Camera-type eye (tissue), 1 donor: Measurements from ENCODE around the gene SF3B6. TPM values are rescaled to one million over a fixed set of nuclear protein-coding genes. Genes with fewer than 3 reads are reported as not detected.

Experiments
- total RNA-seq: library from RNA; depleted of rRNA; stranded (reverse); fragments of >200 nt; gene quantifications from one replicate; pipeline ENCODE4 v1.2.3, GENCODE V29; 2014

SF3B6 gene
- 90.4 TPM for total RNA-seq

GRCh38 chr2:24075915-24076848 is at the start of gene SF3B6:
Gene SF3B6 (minus strand): TSS chr2:24076326. CDS start chr2:24076229, 97 bp downstream.

GRCh38 chr2:24123195-24123921 is 47.2 kb upstream of the SF3B6 start, which contains the start of the genes FAM228B and PFN4:
Gene FAM228B (plus strand): TSS chr2:24123469. CDS start chr2:24124362, 893 bp downstream.
Gene PFN4 (minus strand): TSS chr2:24123334. CDS start chr2:24122535, 799 bp downstream.

GRCh38 chr2:24084386-24085199 is 8.5 kb upstream of the SF3B6 start, which contains the start of gene TP53I3:
Gene TP53I3 (minus strand): TSS chr2:24084834. CDS start chr2:24084326, 508 bp downstream.

GRCh38 chr2:24049485-24050021 is 26.6 kb downstream of the SF3B6 start, which contains the start of gene FKBP1B:
Gene FKBP1B (plus strand): TSS chr2:24049741. CDS start chr2:24049850, 109 bp downstream.

GRCh38 chr2:24046930-24047702 is 29.0 kb downstream of the SF3B6 start, which contains the start of gene WDCP:
Gene WDCP (minus strand): TSS chr2:24047391. CDS start chr2:24039494, 7,897 bp downstream.

Other genes starting within 250 kb of the SF3B6 start
- 92.7 TPM for gene ATAD2B, start 149.2 kb downstream of the SF3B6 start, total RNA-seq
- gene UBXN2A, start 135.9 kb downstream of the SF3B6 start, total RNA-seq, result 32.9 TPM
- gene MFSD2B, start 66.2 kb downstream of the SF3B6 start, total RNA-seq, result 0.60 TPM
- gene WDCP, start 28.9 kb downstream of the SF3B6 start, total RNA-seq, result 21.4 TPM
- gene FKBP1B, start 26.6 kb downstream of the SF3B6 start, total RNA-seq, result 20.2 TPM
- 40.7 TPM for gene TP53I3, start 8.5 kb upstream of the SF3B6 start, total RNA-seq
- gene PFN4, start 47.0 kb upstream of the SF3B6 start, total RNA-seq, result 4.1 TPM
- 45.6 TPM for gene FAM228B, start 47.1 kb upstream of the SF3B6 start, total RNA-seq
- gene FAM228A, start 98.7 kb upstream of the SF3B6 start, total RNA-seq, result 1.6 TPM